ENCODE measurements around the gene P2RY13. TPM values are rescaled to one million over a fixed set of nuclear protein-coding genes. Genes with fewer than 3 reads are reported as not detected.
A peak's percentile ranks its signal among the peaks of the same experiment; 100 is the strongest.

The P2RY13 gene
- total RNA-seq, 1 experiment from 2014 or later = not detected

DNA sequence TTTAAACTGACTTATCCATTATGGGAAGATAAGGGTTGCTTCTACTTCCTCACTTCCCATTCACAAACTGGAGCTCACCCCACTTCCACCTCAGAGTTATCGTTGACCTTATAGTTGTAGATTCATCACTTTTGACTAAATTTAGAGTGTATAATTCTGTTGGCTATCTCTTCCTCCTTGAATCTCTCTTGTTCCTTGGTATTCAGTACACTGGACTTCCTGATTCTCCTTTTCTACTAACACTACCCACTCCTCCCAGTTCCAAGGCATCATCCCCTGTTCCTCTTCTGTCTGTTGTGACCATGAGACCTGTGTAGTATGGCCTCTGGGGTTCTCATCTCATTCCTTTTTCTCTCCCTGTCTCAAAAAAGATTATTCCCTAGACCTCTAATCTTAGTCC lies 6.8 kb downstream of the P2RY13 start:
- DNase-seq (ENCODE audit: unreplicated experiment) = no peak
- Mint-ChIP-seq H3K4me1 (ENCODE audit: insufficient read depth, unreplicated experiment) (peaks cover 23% of the 10 kb centered on the region), H3K4me3 (ENCODE audit: unreplicated experiment) (no peak overlapping the region), H3K27ac (ENCODE audit: low read depth, unreplicated experiment) (no peak overlapping the region), H3K27me3 (ENCODE audit: insufficient read depth, unreplicated experiment) (no peaks in the 10 kb centered on the region), H3K36me3 (ENCODE audit: insufficient read depth, unreplicated experiment) (no peaks in the 10 kb centered on the region), H3K9me3 (ENCODE audit: unreplicated experiment) (no peaks in the 10 kb centered on the region)
- BruUV-seq (replicated peaks) = no TSS peak
- TF ChIP-seq, protein P1, sequence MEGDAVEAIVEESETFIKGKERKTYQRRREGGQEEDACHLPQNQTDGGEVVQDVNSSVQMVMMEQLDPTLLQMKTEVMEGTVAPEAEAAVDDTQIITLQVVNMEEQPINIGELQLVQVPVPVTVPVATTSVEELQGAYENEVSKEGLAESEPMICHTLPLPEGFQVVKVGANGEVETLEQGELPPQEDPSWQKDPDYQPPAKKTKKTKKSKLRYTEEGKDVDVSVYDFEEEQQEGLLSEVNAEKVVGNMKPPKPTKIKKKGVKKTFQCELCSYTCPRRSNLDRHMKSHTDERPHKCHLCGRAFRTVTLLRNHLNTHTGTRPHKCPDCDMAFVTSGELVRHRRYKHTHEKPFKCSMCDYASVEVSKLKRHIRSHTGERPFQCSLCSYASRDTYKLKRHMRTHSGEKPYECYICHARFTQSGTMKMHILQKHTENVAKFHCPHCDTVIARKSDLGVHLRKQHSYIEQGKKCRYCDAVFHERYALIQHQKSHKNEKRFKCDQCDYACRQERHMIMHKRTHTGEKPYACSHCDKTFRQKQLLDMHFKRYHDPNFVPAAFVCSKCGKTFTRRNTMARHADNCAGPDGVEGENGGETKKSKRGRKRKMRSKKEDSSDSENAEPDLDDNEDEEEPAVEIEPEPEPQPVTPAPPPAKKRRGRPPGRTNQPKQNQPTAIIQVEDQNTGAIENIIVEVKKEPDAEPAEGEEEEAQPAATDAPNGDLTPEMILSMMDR (IDR thresholded peaks at IDR 0.05; ENCODE audit: unreplicated experiment) = no peak
- POLR2A ChIA-PET = interaction anchor here (2.8 kb wide), 1 partner anchor 17 kb away, joined by 66 read pairs; no protein-coding TSS in a partner anchor
- CTCF ChIA-PET = interaction anchor here (0.5 to 3.3 kb wide), 5 partner anchors 18 to 160 kb away, joined by 3 to 24 read pairs (median 4); no protein-coding TSS in a partner anchor
- intact Hi-C loops (cut with micrococcal nuclease) = no loop called here

DNA sequence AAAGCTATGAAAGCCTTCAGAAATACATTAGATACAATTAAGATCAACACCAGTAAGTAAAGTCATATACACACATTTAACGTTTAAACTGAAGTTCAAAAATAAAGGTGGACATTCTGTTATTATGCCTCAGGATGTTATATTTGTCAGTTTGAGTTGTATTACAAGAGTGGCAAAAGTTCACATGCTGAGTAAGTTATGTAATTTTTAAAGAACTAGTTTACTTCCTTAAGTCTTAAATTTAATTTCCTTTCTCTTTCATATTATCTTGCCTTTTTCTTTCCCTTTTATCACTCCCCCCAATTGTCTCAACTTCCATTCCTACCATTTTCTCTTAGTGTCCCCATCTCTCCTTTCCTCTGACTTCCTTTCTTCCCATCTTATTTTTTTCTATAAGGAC lies 7.8 kb downstream of the P2RY13 start:
- Mint-ChIP-seq H3K27ac (ENCODE audit: low read depth, unreplicated experiment) (peak overlapping the region; percentile 36), H3K9me3 (ENCODE audit: unreplicated experiment) (no peaks in the 10 kb centered on the region), H3K4me3 (ENCODE audit: unreplicated experiment) (no peak overlapping the region), H3K36me3 (ENCODE audit: insufficient read depth, unreplicated experiment) (no peaks in the 10 kb centered on the region), H3K27me3 (ENCODE audit: insufficient read depth, unreplicated experiment) (no peaks in the 10 kb centered on the region), H3K4me1 (ENCODE audit: insufficient read depth, unreplicated experiment) (peaks cover 28% of the 10 kb centered on the region)
- ChIA-PET CTCF (interaction anchor here (0.7 to 3.3 kb wide), 5 partner anchors 17 to 233 kb away, joined by 3 to 24 read pairs (median 4); no protein-coding TSS in a partner anchor), POLR2A (interaction anchor here (1.1 to 2.8 kb wide), 3 partner anchors 16 to 23 kb away, joined by 3 to 66 read pairs (median 16); no protein-coding TSS in a partner anchor)
- intact Hi-C loops (cut with micrococcal nuclease) = no loop called here
- TF ChIP-seq, protein P1 (IDR thresholded peaks at IDR 0.05; ENCODE audit: unreplicated experiment) = no peak
- no peak for DNase-seq (ENCODE audit: unreplicated experiment)
- BruUV-seq (replicated peaks) = no TSS peak

DNA sequence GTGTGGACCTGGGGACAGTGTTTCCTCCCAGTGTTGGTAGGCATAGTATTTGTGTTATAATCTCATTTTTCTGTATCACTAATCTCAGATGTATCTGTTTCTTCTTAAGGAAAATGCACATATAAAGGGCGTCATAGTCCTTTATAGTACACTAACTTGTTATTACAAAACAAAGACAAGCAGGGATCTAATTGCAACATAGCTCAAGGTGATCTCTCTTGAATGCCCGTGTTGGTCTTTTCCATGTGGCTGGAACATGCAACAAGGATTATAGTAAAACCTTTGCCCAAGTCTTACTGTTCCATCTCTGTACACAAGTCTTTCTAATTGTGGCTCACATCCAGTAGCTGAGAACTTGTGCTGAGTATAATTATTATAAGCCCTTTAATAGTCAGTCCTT lies 9.2 kb downstream of the P2RY13 start:
- TF ChIP-seq, protein P1 (IDR thresholded peaks at IDR 0.05; ENCODE audit: unreplicated experiment) = no peak
- peaks cover 28% of the 10 kb centered on the region for H3K4me1 Mint-ChIP-seq (ENCODE audit: insufficient read depth, unreplicated experiment)
- POLR2A ChIA-PET = interaction anchor here (0.6 to 2.8 kb wide), 8 partner anchors 8 to 999 kb away, joined by 3 to 66 read pairs (median 4); no protein-coding TSS in a partner anchor
- CTCF ChIA-PET = interaction anchor here (1.5 to 3.3 kb wide), 3 partner anchors 15 to 152 kb away, joined by 3 to 24 read pairs (median 4); no protein-coding TSS in a partner anchor
- peak; percentile 69 for DNase-seq (ENCODE audit: unreplicated experiment)
- no peaks in the 10 kb centered on the region for H3K27me3 Mint-ChIP-seq (ENCODE audit: insufficient read depth, unreplicated experiment)
- intact Hi-C loops (cut with micrococcal nuclease) = no loop called here
- H3K27ac Mint-ChIP-seq (ENCODE audit: low read depth, unreplicated experiment) = peak overlapping the region; percentile 76
- BruUV-seq (replicated peaks) = no TSS peak
- peak overlapping the region; percentile 56 for H3K4me3 Mint-ChIP-seq (ENCODE audit: unreplicated experiment)
- no peaks in the 10 kb centered on the region for H3K36me3 Mint-ChIP-seq (ENCODE audit: insufficient read depth, unreplicated experiment)
- H3K9me3 Mint-ChIP-seq (ENCODE audit: unreplicated experiment) = no peaks in the 10 kb centered on the region

DNA sequence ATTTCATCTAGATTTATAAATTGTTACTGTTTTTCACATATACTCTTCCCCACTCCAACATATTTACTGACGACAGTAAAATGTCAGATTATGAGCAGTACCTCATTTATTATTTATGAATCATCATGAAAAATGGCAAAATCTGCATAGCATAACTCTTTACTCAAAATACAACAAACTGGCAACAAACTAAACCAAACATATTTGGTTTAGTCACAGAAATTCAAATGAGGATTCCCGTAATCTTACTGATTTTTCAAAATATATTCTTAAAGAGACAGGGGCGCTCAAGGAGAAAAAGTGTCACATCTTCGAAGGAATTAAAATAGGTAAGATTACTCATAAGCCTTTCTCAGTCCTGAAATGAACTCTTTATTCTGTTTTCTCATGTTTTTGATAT lies 9.7 kb downstream of the P2RY13 start:
- DNase-seq (ENCODE audit: unreplicated experiment) = no peak
- Mint-ChIP-seq H3K36me3 (ENCODE audit: insufficient read depth, unreplicated experiment) (no peaks in the 10 kb centered on the region), H3K9me3 (ENCODE audit: unreplicated experiment) (no peaks in the 10 kb centered on the region), H3K4me1 (ENCODE audit: insufficient read depth, unreplicated experiment) (peaks cover 28% of the 10 kb centered on the region), H3K4me3 (ENCODE audit: unreplicated experiment) (peak overlapping the region; percentile 56), H3K27me3 (ENCODE audit: insufficient read depth, unreplicated experiment) (no peaks in the 10 kb centered on the region), H3K27ac (ENCODE audit: low read depth, unreplicated experiment) (peak overlapping the region; percentile 76)
- BruUV-seq (replicated peaks) = no TSS peak
- ChIA-PET POLR2A (interaction anchor here (0.9 to 7.2 kb wide), 11 partner anchors 9 to 939 kb away, joined by 3 to 341 read pairs (median 5); no protein-coding TSS in a partner anchor), CTCF (interaction anchor here (0.6 to 3.3 kb wide), 6 partner anchors 14 to 1030 kb away, joined by 3 to 24 read pairs (median 3); no protein-coding TSS in a partner anchor)
- TF ChIP-seq, protein P1 (IDR thresholded peaks at IDR 0.05; ENCODE audit: unreplicated experiment) = no peak
- intact Hi-C loops (cut with micrococcal nuclease) = no loop called here
